Activated B cell treated with CpG ODN at 0.5 μM for 24 hours (primary cell): Measurements from ENCODE around the gene ING4. TPM values are rescaled to one million over a fixed set of nuclear protein-coding genes. Genes with fewer than 3 reads are reported as not detected.
A peak's percentile ranks its signal among the peaks of the same experiment; 100 is the strongest.

Experiments
- ATAC-seq: fragments of 200-7000 bp; cut with Tn5 transposase; one replicate; pipeline ENCODE4 v1.10.0; 2021; ENCODE audit warnings: low read depth, mild to moderate bottlenecking, moderate library complexity
- CTCF ChIA-PET: fragments of 350-600 bp; sonication (Branson Sonifier 250); formaldehyde crosslinking; loops from one replicate; lab custom pipeline; 2021; ENCODE audit warnings: antibody characterized with exemption; lab: Charles Lee
- POLR2A ChIA-PET: fragments of 350-600 bp; sonication (Branson Sonifier 250); formaldehyde crosslinking; loops from one replicate; lab custom pipeline; 2021; ENCODE audit warnings: antibody characterized with exemption; lab: Charles Lee
- DNase-seq: peaks from one replicate; pipeline ENCODE4 v3.0.0; 2022
- H3K27ac Mint-ChIP-seq: one replicate; pipeline ENCODE4 v1.8.0; 2020; ENCODE audit warnings: mixed read lengths
- H3K27me3 Mint-ChIP-seq: one replicate; pipeline ENCODE4 v1.8.0; 2021; ENCODE audit warnings: mixed read lengths
- H3K36me3 Mint-ChIP-seq: one replicate; pipeline ENCODE4 v1.8.0; 2021; ENCODE audit warnings: low read depth, mixed read lengths
- H3K4me1 Mint-ChIP-seq: one replicate; pipeline ENCODE4 v1.8.0; 2021; ENCODE audit warnings: mixed read lengths
- H3K4me3 Mint-ChIP-seq: one replicate; pipeline ENCODE4 v1.8.0; 2020; ENCODE audit warnings: mild to moderate bottlenecking, mixed read lengths
- H3K9me3 Mint-ChIP-seq: one replicate; pipeline ENCODE4 v1.8.0; 2020; ENCODE audit warnings: mixed read lengths
- CTCF ChIP-seq: fragments of 200-600 bp; IDR thresholded peaks from one replicate; pipeline ENCODE4 v1.8.0; 2022; ENCODE audit warnings: antibody characterized with exemption, mild to moderate bottlenecking
- intact Hi-C: fragments of 100-400 bp; cut with micrococcal nuclease; formaldehyde crosslinking; loops from one replicate; pipeline ENCODE4 v1.15.1; 2024
- total RNA-seq: library from RNA; stranded (reverse); gene quantifications from 2 replicates; pipeline ENCODE4 v1.2.3, GENCODE V29; 2022

Gene ING4
- total RNA-seq, 1 donor from 2014 or later: 39.2 TPM

- CTCF ChIA-PET: no interaction called here
- TF ChIP-seq CTCF: no peak
Measured at GRCh38 chr12:6693832-6694355, 31.0 kb upstream of the ING4 start.

GRCh38 chr12:6692888-6693287 lies 30.0 kb upstream of the ING4 start:
- no peaks in the 10 kb centered on the region for H3K9me3 Mint-ChIP-seq
- ChIA-PET CTCF (no interaction called here), POLR2A (interaction anchor here (0.8 to 1.3 kb wide), 4 partner anchors 16 to 79 kb away, joined by 3 to 4 read pairs (median 3); partner anchors contain the start of genes COPS7A and MLF2)
- H3K36me3 Mint-ChIP-seq: peaks cover 10% of the 10 kb centered on the region
- no peaks in the 10 kb centered on the region for H3K27me3 Mint-ChIP-seq
- H3K27ac Mint-ChIP-seq: no peak overlapping the region
- no peak for TF ChIP-seq CTCF
- intact Hi-C loops: no loop called here
- peaks cover 50% of the 10 kb centered on the region for H3K4me1 Mint-ChIP-seq
- ATAC-seq (no peak), DNase-seq (no peak)
- H3K4me3 Mint-ChIP-seq: no peak overlapping the region

More at GRCh38 chr12:6693832-6694355, 31.0 kb upstream of the ING4 start:
- POLR2A ChIA-PET: interaction anchor here (1.3 to 4.1 kb wide), 2 partner anchors 30 to 59 kb away, joined by 3 to 76 read pairs; partner anchors contain the start of genes COPS7A and MLF2
- intact Hi-C loops: no loop called here
- H3K4me1 Mint-ChIP-seq: peaks cover 50% of the 10 kb centered on the region
- H3K9me3 Mint-ChIP-seq: no peaks in the 10 kb centered on the region
- DNase-seq (no peak), ATAC-seq (no peak)
- no peak overlapping the region for H3K4me3 Mint-ChIP-seq
- no peaks in the 10 kb centered on the region for H3K27me3 Mint-ChIP-seq
- no peak overlapping the region for H3K27ac Mint-ChIP-seq
- peaks cover 3% of the 10 kb centered on the region for H3K36me3 Mint-ChIP-seq

- Mint-ChIP-seq H3K27me3 (no peaks in the 10 kb centered on the region), H3K4me3 (no peak overlapping the region), H3K27ac (peak overlapping the region; percentile 18), H3K9me3 (no peaks in the 10 kb centered on the region), H3K4me1 (peaks cover 50% of the 10 kb centered on the region), H3K36me3 (peaks cover 21% of the 10 kb centered on the region)
- no peak for DNase-seq
- ATAC-seq: no peak
- ChIA-PET CTCF (interaction anchor here (0.6 kb wide), 1 partner anchor 118 kb away, joined by 3 read pairs; no protein-coding TSS in a partner anchor), POLR2A (interaction anchor here (0.6 to 3.6 kb wide), 6 partner anchors 28 to 87 kb away, joined by 3 to 232 read pairs (median 4); partner anchors contain the start of genes COPS7A and MLF2)
- no peak for TF ChIP-seq CTCF
- intact Hi-C loops: no loop called here
Measured at GRCh38 chr12:6691473-6691872, 28.6 kb upstream of the ING4 start.

GRCh38 chr12:6688999-6689882 lies 26.3 kb upstream of the ING4 start, which contains the start of gene ZNF384:
Gene ZNF384, minus strand, starts transcription at chr12:6689375. Its CDS starts 9,855 bp downstream, at chr12:6679520.
- Mint-ChIP-seq H3K4me3 (peak within 1 kb of the TSS; percentile 94), H3K27me3 (no peaks in the 10 kb centered on the region), H3K27ac (peak within 1 kb of the TSS; percentile 96), H3K4me1 (peaks cover 52% of the 10 kb centered on the region), H3K9me3 (no peaks in the 10 kb centered on the region), H3K36me3 (peaks cover 33% of the 10 kb centered on the region)
- ATAC-seq (peak; percentile 77), DNase-seq (peak; percentile 84)
- ChIA-PET CTCF (interaction anchor here (1.1 to 1.8 kb wide), 6 partner anchors 25 to 135 kb away, joined by 3 to 13 read pairs (median 6); partner anchors contain the start of genes COPS7A, MLF2 and PTMS), POLR2A (interaction anchor here (0.6 to 3.6 kb wide), 64 partner anchors 8 to 424 kb away, joined by 3 to 232 read pairs (median 8); partner anchors contain the start of genes C12orf57, CDCA3, CHD4 and COPS7A)
- TF ChIP-seq CTCF: no peak
- intact Hi-C loops: loop anchor here (1.0 to 5.0 kb wide), 13 partner anchors 8 to 281 kb away; partner anchors contain the start of genes CHD4, COPS7A, EMG1 and IFFO1
